Mucosa of descending colon (tissue), 3 donors: ENCODE data around the gene WRNIP1. TPM values are rescaled to one million over a fixed set of nuclear protein-coding genes. Genes with fewer than 3 reads are reported as not detected.
A peak's percentile ranks its signal among the peaks of the same experiment; 100 is the strongest.

Experiments used
- ATAC-seq: fragments of 200-7000 bp; cut with Tn5 transposase; one replicate; pipeline ENCODE4 v1.9.1; 2020; ENCODE audit warnings: mild to moderate bottlenecking, moderate library complexity
- DNase-seq, 3 donors: peaks; one replicate each; pipeline ENCODE4 v3.0.0-alpha.2; 2020
- H3K36me3 ChIP-seq: fragments of 200-600 bp; one replicate; pipeline ENCODE4 v1.8.0; 2021; ENCODE audit warnings: low read depth, mild to moderate bottlenecking
- H3K4me1 ChIP-seq: fragments of 200-600 bp; one replicate; pipeline ENCODE4 v1.8.0; 2021; ENCODE audit warnings: low read depth, mild to moderate bottlenecking
- H3K4me3 ChIP-seq: fragments of 200-600 bp; one replicate; pipeline ENCODE4 v1.8.0; 2021; ENCODE audit warnings: mild to moderate bottlenecking
- H3K9me3 ChIP-seq: fragments of 200-600 bp; one replicate; pipeline ENCODE4 v1.8.0; 2021; ENCODE audit warnings: mild to moderate bottlenecking
- CTCF ChIP-seq: fragments of 200-600 bp; IDR thresholded peaks from one replicate; pipeline ENCODE4 v1.8.0; 2022; ENCODE audit warnings: antibody characterized with exemption, mild to moderate bottlenecking
- intact Hi-C, 2 donors: fragments of 100-400 bp; cut with DNase I in 1 of 2; cut with micrococcal nuclease in 1 of 2; formaldehyde crosslinking; loops; one replicate each; pipeline versions ENCODE4 v1.11.0 to v1.11.1; 2022; cut with DNase I, micrococcal nuclease
- total RNA-seq, 3 donors: library from RNA; stranded (reverse); fragmentation: NEBNext Ultra II Directional in 2 of 3; extraction: Animal tissue kit (Norgen Biotek cat#: 25700) in 2 of 3; gene quantifications; one replicate each; pipeline versions ENCODE4 v1.2.1 to v1.2.4, GENCODE V29; 2021 to 2023
- donor health status: DM: no; HTN: no; CAD: no; lungs with moderate emphysema.
- donor health status: DM: no; HTN: no; CAD: no.
- donor health status: DM: no; HTN: yes; CAD: no.

The WRNIP1 gene
- total RNA-seq, 3 donors from 2014 or later: 39.0 to 41.1 (median 39.7) TPM

- TF ChIP-seq CTCF: no peak
- Histone ChIP-seq H3K9me3 (no peaks in the 10 kb centered on the region), H3K4me3 (no peak overlapping the region), H3K36me3 (no peaks in the 10 kb centered on the region), H3K4me1 (no peaks in the 10 kb centered on the region)
- DNase-seq (no peak), ATAC-seq (no peak)
- intact Hi-C loops: no loop called here
Measured at GRCh38 chr6:2721219-2721618, 44.0 kb upstream of the WRNIP1 start.

DNA sequence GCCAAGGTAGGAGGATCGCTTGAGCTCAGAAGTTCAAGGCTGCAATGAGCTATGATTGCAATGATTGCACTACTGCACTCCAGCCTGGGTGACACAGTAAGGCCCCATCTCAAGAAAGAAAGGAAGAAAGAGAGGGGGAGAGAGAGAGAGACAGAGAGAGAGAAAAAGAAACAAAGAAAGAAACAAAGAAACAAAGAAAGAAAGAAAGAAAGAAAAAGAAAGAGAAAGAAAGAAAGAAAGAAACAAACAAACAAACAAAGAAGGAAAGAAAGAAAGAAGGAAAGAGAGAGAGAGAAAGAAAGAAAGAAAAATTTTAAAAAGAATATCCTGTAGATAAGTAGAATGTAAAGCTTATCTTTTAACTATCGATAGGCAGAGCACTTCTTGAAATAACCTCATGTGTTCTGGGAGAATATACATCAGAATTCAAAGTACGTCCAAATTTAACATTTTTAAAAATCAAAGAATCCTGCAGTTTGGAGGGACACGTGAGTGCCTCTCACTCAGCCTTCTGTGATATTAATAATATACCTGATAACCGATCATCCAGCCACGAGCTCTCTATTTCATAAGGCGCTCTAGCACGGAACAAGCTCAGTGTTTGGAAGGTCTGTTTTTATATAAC, 39.7 kb upstream of the WRNIP1 start:
- Histone ChIP-seq H3K36me3 (no peaks in the 10 kb centered on the region), H3K4me1 (no peaks in the 10 kb centered on the region), H3K4me3 (no peak overlapping the region), H3K9me3 (no peaks in the 10 kb centered on the region)
- intact Hi-C loops: no loop called here
- ATAC-seq (no peak), DNase-seq (no peak)
- no peak for TF ChIP-seq CTCF

- TF ChIP-seq CTCF: no peak
- Histone ChIP-seq H3K4me3 (no peak overlapping the region), H3K36me3 (no peaks in the 10 kb centered on the region), H3K4me1 (no peaks in the 10 kb centered on the region), H3K9me3 (no peaks in the 10 kb centered on the region)
- intact Hi-C loops: no loop called here
- DNase-seq: peak in 1 of 3 donors; percentile 10
- no peak for ATAC-seq
Measured at GRCh38 chr6:2725999-2726567, 39.1 kb upstream of the WRNIP1 start.

DNA sequence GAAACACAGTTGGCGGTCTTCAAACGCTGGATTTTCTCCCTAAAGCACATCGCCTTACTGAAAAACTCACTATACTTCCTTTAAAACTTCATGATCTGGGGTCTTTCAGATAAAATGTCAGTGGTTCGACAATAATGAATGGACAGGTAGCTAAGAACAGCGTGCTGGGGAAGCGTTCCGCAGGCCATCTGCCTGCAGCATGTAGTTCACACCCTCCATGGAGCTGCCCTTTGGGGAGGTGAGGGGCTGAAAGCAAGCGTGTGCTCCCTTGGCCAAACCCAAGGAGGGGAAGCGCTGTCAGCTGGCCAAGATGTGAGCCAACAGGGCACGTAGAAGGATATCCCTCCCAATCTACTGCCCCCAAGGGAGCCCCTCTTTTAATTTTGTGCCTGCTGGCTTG, 35.3 kb upstream of the WRNIP1 start:
- ATAC-seq (no peak), DNase-seq (no peak)
- no peak for TF ChIP-seq CTCF
- Histone ChIP-seq H3K36me3 (no peaks in the 10 kb centered on the region), H3K4me3 (no peak overlapping the region), H3K4me1 (no peaks in the 10 kb centered on the region), H3K9me3 (no peaks in the 10 kb centered on the region)
- intact Hi-C loops: no loop called here

DNA sequence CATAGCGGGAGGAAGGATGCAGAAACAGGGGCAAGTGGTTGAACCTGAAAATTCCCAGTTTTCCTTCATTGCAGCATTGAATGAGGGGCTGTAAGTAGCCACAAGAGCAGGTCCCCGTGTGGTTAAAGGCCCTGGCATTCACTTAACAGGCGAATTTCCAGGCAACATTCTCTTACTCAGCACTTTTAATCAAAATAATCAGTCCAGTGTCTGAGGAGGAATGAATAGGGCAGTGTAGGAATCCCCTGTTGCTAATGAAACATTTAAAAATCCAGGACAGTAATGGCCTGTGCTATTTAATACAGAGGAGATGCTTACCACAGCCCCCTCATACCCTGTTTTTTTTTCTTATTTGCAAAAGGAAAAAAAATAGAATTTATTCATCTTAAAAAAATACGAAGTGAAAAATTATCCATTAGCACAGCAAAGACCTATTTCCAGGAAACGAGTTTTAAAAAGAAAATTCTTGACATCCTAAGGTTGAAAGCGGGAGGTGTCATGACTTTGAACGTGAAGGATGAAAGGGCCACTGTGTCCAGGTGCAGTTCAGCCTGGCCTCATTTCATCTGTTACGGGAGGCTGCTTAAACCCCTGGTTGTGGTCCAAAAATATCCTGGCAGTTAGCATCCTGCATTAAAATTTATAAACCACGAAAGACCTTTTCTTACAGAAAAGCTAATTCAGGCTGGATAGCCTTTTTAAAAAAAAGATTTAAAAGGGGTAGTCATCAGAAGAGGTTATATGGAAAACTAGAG, 34.7 kb upstream of the WRNIP1 start:
- Histone ChIP-seq H3K9me3 (no peaks in the 10 kb centered on the region), H3K4me1 (no peaks in the 10 kb centered on the region), H3K4me3 (no peak overlapping the region), H3K36me3 (no peaks in the 10 kb centered on the region)
- DNase-seq (no peak), ATAC-seq (no peak)
- intact Hi-C loops: no loop called here
- no peak for TF ChIP-seq CTCF
